NOMO-1 treated with DMSO at 0.1 percent for 48 hours (cell line): ENCODE results near the gene ARHGAP10.

Experiments
- DNase-seq: peaks from one replicate; lab custom pipeline; 2025; ENCODE audit not compliant: unreplicated experiment; lab: John Stamatoyannopoulos, UW

The ARHGAP10 gene

GRCh38 chr4:147730333-147730732, 1.6 kb upstream of the ARHGAP10 start:
- DNase-seq: peak; percentile 17

- DNase-seq: no peak
These were observed 789 bp downstream of the ARHGAP10 start for GRCh38 chr4:147732518-147733235.

- DNase-seq: no peak
These were observed 1.9 kb downstream of the ARHGAP10 start for GRCh38 chr4:147733716-147734344.

DNA sequence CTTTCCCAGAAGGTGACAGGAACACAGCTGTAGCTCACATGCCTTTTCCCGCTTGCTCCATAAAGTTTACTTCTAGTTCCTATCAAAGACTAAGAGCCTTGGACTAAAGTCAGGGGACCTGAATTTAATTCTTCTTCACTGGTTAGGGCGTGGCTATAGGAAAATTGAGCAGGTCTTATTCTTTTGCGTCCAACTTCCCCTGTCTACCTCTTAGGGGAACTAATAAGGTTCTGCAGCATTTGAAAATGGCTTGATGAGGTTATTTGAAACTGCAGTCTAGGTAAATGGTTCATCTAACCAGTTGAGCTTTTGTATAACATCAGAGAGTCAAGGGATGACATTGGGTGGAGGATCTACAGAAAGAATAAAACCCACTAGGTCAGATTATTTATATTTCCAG, 2.6 kb downstream of the ARHGAP10 start:
- DNase-seq: no peak

- no peak for DNase-seq
These were observed 3.8 kb downstream of the ARHGAP10 start for GRCh38 chr4:147735413-147736301.

DNA sequence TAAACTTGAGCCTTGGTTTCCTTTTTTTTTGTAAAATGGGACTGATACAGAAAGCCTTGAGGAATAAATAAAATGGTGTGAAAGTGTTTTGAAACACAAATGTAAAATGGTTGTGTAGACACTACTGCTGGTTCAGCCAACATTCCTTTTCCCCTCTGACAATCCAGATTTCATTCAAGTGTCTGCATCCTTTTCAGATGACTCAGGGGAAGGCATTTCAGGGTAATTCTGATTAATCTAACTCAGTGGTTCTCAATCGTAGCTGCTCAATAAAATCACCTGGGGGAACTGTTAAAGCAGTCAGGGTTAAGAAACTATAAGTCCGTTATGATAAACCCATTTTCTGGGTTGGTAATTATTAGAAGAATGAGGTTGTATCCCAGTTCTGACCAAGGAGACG, 4.6 kb downstream of the ARHGAP10 start:
- no peak for DNase-seq

- no peak for DNase-seq
These were observed 5.7 kb downstream of the ARHGAP10 start for GRCh38 chr4:147737623-147738022.

GRCh38 chr4:147739239-147739823, 7.4 kb downstream of the ARHGAP10 start:
- DNase-seq: no peak

DNA sequence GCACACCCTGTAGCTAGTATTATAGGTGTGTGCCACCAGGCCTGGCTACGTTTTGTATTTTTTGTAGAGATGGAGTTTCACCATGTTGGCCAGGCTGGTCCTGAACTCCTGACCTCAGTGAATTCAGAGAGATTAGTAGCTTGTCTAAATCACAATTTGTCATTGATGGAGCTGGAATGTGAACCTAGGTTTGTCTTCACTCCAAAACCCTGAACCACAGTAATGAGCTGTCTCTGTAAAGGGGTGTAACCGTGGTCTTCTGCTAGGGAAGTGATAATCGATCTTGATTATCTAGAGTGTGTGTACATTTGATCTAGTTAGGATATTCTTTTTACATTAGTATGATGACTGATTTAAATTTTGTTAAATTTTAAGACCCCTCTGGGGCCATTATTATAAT, 8.3 kb downstream of the ARHGAP10 start:
- no peak for DNase-seq

DNA sequence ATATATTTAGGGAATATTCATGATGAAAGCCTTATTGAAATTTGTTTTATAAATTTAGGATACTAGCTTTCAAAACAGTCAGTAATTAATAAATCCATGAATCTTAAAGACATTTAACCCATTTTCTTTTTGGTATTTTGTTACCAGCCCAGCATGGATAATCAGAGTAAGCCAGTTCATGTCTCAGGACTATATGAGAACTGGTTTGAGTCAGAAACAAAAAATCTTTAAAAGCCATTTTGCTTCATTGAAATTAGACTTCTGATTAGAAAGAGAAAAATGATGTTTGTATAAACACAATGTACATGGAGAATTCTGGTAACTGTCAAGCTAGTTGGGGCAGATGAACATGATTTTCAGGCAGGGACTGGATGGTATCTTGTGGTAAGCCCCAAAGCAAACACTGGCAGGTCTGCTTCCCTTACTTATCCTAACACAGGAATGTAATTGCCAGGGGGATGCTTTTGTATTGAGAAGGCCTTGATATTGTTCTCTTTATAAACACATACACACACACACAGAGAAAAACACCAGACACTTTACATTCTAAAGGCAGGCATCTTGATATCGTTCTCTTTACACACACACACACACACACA, 9.4 kb downstream of the ARHGAP10 start:
- no peak for DNase-seq

DNA sequence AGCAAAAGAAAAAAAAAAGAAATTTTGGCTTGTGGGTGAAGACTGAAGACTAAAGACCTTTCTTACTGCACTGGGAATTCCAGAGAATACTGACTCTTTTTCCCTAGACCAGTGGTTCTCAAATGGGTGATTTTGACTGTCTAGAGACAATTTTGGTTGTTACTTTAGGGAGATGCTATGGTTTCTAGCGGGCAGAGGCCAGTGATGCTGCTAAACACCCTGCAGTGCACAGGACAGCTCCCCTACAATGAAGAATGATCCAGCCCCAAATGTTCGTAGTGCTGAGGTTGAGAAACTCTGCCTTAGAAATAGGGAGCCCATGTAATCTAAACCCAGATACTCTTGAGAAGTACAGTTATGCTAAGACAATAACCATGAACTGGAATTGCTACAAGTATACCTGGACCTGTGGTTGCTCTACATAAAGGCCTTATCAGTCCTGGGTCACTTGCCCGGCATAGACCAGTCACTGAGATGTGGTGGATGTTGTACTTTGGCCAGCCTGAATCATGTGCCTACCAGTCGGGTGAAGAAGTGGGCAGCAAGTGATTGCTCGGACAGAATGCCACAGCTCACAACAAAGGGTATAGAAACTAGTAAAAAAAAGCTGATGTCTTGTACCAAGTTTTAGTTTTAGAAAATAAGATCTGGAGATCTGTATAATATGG, 16.0 kb downstream of the ARHGAP10 start:
- no peak for DNase-seq

DNA sequence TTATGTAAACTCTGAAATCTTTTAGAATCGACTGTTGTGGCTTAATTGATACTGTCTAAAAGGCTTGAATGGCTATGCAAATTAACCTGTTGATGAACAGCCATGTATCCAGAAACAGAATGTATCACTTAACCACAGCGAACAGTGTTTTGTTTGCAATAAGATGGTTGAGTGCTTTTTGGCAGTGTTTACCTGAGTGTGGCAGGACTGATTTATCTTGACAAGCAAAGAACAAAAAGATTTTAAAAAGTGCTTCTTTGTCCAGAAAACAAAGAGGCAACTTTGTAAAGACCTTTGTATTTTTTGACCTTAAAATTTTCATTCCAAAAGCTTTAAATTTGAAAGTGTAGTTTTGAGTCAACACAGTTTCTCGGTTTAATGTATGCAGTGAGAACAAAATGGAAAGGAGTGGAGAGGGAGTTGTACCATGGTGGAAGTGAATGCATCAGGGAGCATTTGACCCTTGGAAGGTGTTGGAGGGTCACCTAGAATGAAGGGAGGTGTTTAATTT, 18.0 kb downstream of the ARHGAP10 start:
- DNase-seq: no peak

DNA sequence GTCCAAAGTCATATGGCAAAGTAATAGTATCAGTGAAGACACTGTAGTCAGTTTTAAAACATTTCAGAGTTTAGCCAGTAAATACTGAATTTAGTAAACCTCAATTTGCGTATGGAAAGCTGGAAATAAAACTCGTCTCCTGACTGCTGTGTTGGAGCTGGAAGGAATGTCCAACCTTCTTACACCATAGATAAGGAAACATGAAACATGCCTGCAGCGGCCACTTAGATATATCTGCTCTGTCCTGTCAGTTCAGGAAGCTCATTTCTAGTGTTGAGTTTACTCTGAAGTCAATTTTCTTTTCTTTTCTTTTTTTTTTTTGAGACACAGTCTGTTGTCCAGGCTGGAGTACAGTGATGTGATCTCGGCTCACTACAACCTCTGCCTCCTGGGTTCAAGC, 21.2 kb downstream of the ARHGAP10 start:
- no peak for DNase-seq

DNA sequence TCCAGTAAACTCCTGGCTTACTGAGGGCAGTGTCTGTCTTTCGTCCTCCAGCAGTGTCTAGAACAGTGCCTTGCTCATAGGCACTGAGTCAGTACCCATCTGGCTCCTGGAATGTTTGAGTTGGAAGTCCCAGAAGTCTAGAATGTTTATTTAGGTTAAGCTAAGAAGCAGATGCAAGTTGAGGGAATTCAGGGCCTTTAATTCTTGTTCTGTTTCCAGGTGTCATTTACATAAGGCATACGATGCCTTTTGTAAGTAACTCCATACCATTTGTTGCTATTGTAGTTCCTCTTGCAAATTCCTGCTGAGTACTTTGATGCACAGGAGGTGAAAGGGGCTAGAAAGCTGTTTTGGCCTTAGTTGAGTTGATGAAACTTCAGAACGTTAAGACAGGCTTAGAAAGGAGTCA, 22.2 kb downstream of the ARHGAP10 start:
- DNase-seq: no peak

DNA sequence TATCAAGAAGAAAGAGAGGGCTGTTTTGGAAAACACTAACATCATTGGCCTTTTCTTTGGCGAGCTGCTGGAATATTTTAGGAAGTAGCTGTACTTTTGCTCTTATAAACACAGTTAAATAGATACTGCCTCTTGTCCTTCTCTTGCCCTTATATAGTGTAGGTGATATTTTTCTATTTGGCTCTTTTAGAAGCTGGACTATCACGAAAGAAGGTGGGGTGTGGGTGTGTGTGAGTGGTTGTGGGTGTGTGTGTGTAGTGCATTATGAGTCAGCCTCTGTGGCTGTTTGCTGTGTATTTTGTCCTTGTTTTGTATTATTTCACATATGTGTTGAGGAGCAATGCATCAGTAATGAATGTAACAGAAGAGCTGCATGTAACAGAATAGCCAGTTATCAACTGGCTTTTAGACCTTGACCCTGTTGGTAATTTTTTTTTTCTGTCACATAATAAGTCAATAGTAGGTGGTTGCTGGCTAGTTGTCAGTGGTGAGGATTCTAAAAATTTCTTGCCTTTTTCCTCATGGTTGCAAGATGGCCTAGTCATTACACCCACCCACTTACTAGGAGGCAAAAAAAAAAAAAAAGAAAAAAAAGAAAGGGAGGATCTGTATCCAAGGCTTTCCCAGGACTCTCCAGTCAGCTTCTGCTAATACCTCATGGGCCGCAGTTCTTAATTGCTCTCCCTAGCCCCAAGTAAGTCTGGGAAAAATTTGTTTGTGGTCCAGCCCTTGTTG, 23.8 kb downstream of the ARHGAP10 start:
- DNase-seq: no peak

GRCh38 chr4:147756417-147756816, 24.5 kb downstream of the ARHGAP10 start:
- no peak for DNase-seq

DNA sequence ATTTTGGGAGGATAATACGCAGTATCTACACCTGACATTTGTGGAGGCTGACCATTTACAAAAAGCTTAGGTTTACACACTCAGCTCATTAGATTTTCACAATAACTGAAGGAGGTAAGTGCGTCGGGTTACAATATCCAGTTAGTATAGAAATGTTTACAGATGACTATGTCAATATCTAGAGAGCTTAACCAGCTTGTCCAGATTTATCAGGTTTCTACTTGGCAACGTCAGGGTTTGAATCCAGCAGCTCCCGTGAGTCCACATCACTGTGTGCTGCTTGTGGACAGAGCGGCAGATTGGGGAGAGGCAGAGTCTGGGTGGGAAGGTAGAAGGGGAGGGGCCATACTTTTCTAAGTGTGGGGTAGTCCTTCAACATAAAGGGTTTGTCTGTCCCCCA, 28.3 kb downstream of the ARHGAP10 start:
- DNase-seq: no peak

GRCh38 chr4:147760695-147761094, 28.8 kb downstream of the ARHGAP10 start:
- DNase-seq: no peak

DNA sequence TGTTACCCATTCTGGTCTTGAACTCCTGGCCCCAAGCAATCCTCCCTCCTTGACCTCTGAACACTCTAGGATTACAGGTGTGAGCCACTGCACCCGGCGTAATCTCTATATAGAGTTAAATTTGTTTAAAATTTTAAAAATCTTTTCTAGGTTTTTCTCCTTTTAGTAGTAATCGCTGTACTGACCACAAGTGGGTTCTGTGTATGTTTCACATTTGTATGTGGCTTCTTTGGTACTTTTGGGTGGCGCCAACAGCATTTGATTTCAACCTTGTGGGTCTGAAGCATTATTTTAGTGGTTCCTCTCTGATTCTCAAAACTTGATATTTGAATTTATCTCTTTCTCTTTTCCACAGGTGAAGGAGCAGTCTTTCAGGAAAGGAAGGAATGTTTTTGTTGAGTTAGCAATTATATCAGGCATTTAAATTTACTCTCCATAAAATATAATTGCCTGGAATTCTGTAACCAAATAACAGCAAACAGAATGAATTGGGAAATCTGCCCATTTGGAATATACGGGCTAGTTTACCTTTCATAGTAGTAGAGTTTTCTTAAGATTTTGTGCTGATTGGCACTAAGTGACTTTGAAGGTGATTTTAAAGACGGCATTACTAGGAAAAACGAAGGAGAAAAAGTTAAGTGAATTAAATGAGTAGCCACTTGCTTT, 29.5 kb downstream of the ARHGAP10 start:
- no peak for DNase-seq
